Suprapubic skin (tissue), 4 donors: ENCODE measurements around the gene HGF.

Source experiments
- CTCF ChIP-seq, 2 donors: fragments of 200-600 bp in 1 of 2; fragments of 450-650 bp in 1 of 2; sonication (generic) in 1 of 2; IDR thresholded peaks; one replicate each; pipeline ENCODE4 v1.5.1; 2016 to 2019; ENCODE audit warnings: antibody characterized with exemption in 2 of 2, mild to moderate bottlenecking in 1 of 2, moderate library complexity in 1 of 2
- POLR2A ChIP-seq, 2 donors: fragments of 450-650 bp; IDR thresholded peaks; one replicate each; pipeline ENCODE4 v1.6.1; 2017; ENCODE audit warnings: antibody characterized with exemption in 2 of 2, mild to moderate bottlenecking in 2 of 2, moderate library complexity in 2 of 2
- POLR2AphosphoS5 ChIP-seq, 3 donors: sonication (generic); formaldehyde crosslinking; IDR thresholded peaks; one replicate each; pipeline ENCODE4 v1.6.1; 2017; ENCODE audit warnings: antibody characterized with exemption in 3 of 3

GRCh38 chr7:81680120-81680519 lies 89.7 kb downstream of the HGF start:
- TF ChIP-seq CTCF (IDR thresholded peaks at IDR 0.05) (no peak), POLR2AphosphoS5 (IDR thresholded peaks at IDR 0.05) (no peak), POLR2A (IDR thresholded peaks at IDR 0.05) (no peak)
